Measurements from ENCODE around the gene MLLT3. TPM values are rescaled to one million over a fixed set of nuclear protein-coding genes. Genes with fewer than 3 reads are reported as not detected.
A peak's percentile ranks its signal among the peaks of the same experiment; 100 is the strongest.

MLLT3 gene
- total and polyA plus RNA-seq, 7 experiments from 2014 or later: 40.9 to 85.3 (median 64.8) TPM

DNA sequence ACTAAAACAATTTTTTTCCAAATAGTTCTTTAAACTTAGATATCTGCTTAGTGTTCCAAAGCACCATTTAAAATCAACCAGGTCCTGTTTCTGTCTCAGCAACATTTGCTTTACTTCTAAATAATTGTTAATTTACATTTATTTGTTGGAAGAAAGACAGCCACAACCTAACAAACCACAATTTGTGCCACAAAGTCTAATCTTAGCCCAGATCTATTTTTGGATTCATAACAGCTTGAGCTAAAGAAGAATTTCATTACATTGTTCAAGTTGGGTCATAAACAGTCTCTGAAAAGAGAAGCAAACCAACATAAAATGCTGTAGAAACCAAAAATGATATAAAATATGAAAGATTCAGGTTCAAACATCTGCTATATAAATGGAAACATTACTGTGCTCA, 24.4 kb downstream of the MLLT3 start:
- ATAC-seq (no peak), DNase-seq (no peak)
- Mint-ChIP-seq H3K4me3 (peak overlapping the region in 3 of 10 donors; percentile 22 to 68 (median 44)), H3K9me3 (no peaks in the 10 kb centered on the region), H3K27ac (peak overlapping the region in 4 of 9 donors; percentile 5 to 77 (median 31)), H3K36me3 (peaks cover 0 to 46% (median 16%) of the 10 kb centered on the region in 5 donors), H3K27me3 (no peaks in the 10 kb centered on the region), H3K4me1 (peaks cover 50 to 94% (median 85%) of the 10 kb centered on the region in 7 donors)
- CTCF ChIA-PET: no interaction called here
- Histone ChIP-seq H3K27me3 (ENCODE audit: control insufficient read depth in 2 of 2, insufficient read depth in 2 of 2, low read length in 2 of 2) (no peaks in the 10 kb centered on the region), H3K27ac (ENCODE audit: low read depth, low read length) (no peak overlapping the region), H3K9me3 (ENCODE audit: control insufficient read depth in 2 of 3, low read length in 3 of 3) (no peaks in the 10 kb centered on the region), H3K36me3 (ENCODE audit: control insufficient read depth in 2 of 3, insufficient read depth in 3 of 3, low read length in 3 of 3) (no peaks in the 10 kb centered on the region), H3K4me1 (ENCODE audit: control insufficient read depth in 2 of 2, insufficient read depth in 2 of 2, low read length in 2 of 2) (peaks cover 4 to 16% of the 10 kb centered on the region in 2 donors), H3K4me3 (ENCODE audit: low read length) (no peak overlapping the region)
- intact Hi-C loops (cut with micrococcal nuclease): loop anchor here (2.0 kb wide), 2 partner anchors 13 to 17 kb away; no protein-coding TSS in a partner anchor
- POLR2A ChIA-PET: no interaction called here

DNA sequence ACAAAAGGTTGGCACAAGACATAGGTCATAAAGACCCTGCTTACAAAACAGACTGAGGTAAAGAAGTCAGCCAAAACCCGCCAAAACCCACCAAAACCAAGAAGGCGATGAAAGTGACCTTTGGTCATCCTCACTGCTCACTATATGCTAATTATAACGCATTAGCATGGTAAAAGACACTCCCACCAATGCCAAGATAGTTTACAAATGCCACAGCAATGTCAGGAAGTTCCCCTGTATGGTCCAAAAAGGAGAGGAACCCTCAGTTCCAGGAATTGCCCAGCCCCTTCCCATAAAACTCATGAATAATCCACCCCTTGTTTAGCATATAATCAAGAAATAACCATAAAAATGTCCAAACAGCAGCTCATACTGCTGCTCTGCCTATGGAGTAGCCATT, 27.7 kb downstream of the MLLT3 start:
- H3K27me3 Mint-ChIP-seq: no peaks in the 10 kb centered on the region
- Histone ChIP-seq H3K27ac (ENCODE audit: low read depth, low read length) (no peak overlapping the region), H3K27me3 (ENCODE audit: control insufficient read depth in 2 of 2, insufficient read depth in 2 of 2, low read length in 2 of 2) (no peaks in the 10 kb centered on the region), H3K9me3 (ENCODE audit: control insufficient read depth in 2 of 3, low read length in 3 of 3) (no peaks in the 10 kb centered on the region), H3K4me3 (ENCODE audit: low read length) (no peak overlapping the region), H3K36me3 (ENCODE audit: control insufficient read depth in 2 of 3, insufficient read depth in 3 of 3, low read length in 3 of 3) (no peaks in the 10 kb centered on the region), H3K4me1 (ENCODE audit: control insufficient read depth in 2 of 2, insufficient read depth in 2 of 2, low read length in 2 of 2) (peaks cover 4 to 8% of the 10 kb centered on the region in 2 donors)
- POLR2A ChIA-PET: no interaction called here
- H3K27ac Mint-ChIP-seq: peak overlapping the region in 4 of 9 donors; percentile 21 to 67 (median 46)
- CTCF ChIA-PET: no interaction called here
- peaks cover 42 to 89% (median 81%) of the 10 kb centered on the region in 7 donors for H3K4me1 Mint-ChIP-seq
- H3K4me3 Mint-ChIP-seq: peak overlapping the region in 4 of 10 donors; percentile 6 to 45 (median 34)
- H3K9me3 Mint-ChIP-seq: peaks cover 0 to 11% (median 2%) of the 10 kb centered on the region in 11 donors
- H3K36me3 Mint-ChIP-seq: peaks cover 3 to 53% (median 28%) of the 10 kb centered on the region in 5 donors
- ATAC-seq (no peak), DNase-seq (no peak)
- intact Hi-C loops (cut with micrococcal nuclease): no loop called here

DNA sequence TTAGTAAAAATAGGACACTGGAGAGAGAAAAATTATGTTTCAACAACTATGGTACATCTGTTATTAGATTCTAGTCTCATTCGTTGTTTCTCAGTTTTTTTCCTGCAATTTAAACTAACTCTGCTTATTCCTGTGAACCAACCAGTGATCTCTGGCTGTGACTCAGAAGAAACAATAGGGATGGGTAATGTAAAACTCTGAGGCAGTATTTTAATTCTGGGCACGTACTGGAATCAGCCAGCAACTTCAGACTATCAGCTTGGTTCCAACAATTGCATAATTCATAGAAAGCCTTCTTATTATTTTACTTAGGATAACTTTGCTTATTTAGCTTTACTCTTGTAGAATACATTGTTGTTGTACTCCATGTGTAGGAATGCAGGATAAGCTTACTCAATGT, 28.8 kb downstream of the MLLT3 start:
- no peaks in the 10 kb centered on the region for H3K9me3 ChIP-seq (ENCODE audit: control insufficient read depth in 2 of 3, low read length in 3 of 3)
- Mint-ChIP-seq H3K4me1 (peaks cover 39 to 79% (median 72%) of the 10 kb centered on the region in 7 donors), H3K27me3 (no peaks in the 10 kb centered on the region), H3K36me3 (peaks cover 3 to 48% (median 24%) of the 10 kb centered on the region in 5 donors), H3K9me3 (peaks cover 0 to 11% (median 2%) of the 10 kb centered on the region in 11 donors), H3K4me3 (no peak overlapping the region), H3K27ac (peak overlapping the region in 2 of 9 donors; percentile 38 to 51)
- no peaks in the 10 kb centered on the region for H3K27me3 ChIP-seq (ENCODE audit: control insufficient read depth in 2 of 2, insufficient read depth in 2 of 2, low read length in 2 of 2)
- peaks cover 4 to 8% of the 10 kb centered on the region in 2 donors for H3K4me1 ChIP-seq (ENCODE audit: control insufficient read depth in 2 of 2, insufficient read depth in 2 of 2, low read length in 2 of 2)
- CTCF ChIA-PET: no interaction called here
- DNase-seq (no peak), ATAC-seq (no peak)
- H3K36me3 ChIP-seq (ENCODE audit: control insufficient read depth in 2 of 3, insufficient read depth in 3 of 3, low read length in 3 of 3): no peaks in the 10 kb centered on the region
- no peak overlapping the region for H3K4me3 ChIP-seq (ENCODE audit: low read length)
- H3K27ac ChIP-seq (ENCODE audit: low read depth, low read length): no peak overlapping the region
- POLR2A ChIA-PET: interaction anchor here (1.6 kb wide), 1 partner anchor 24 kb away, joined by 3 read pairs; no protein-coding TSS in a partner anchor
- intact Hi-C loops (cut with micrococcal nuclease): no loop called here

DNA sequence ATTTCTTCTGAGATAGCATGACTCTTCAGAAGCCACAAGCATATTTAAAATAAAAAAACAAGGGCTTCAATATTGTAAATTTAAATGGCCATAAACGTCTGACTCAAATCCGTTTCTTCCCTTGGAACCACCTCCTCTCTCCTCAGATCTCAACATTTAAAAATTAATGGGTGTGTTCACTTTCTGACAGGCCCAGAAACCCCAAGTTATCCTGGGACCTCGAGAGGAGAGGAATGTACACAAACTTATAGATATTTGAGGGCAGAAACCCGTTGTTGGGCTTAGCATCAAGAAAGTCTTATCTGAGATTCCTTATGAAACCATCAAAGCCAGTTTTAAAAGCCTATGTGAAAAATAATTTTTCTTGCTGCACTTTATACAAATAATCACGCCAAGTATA, 29.2 kb downstream of the MLLT3 start:
- POLR2A ChIA-PET: interaction anchor here (1.6 kb wide), 1 partner anchor 25 kb away, joined by 3 read pairs; no protein-coding TSS in a partner anchor

DNA sequence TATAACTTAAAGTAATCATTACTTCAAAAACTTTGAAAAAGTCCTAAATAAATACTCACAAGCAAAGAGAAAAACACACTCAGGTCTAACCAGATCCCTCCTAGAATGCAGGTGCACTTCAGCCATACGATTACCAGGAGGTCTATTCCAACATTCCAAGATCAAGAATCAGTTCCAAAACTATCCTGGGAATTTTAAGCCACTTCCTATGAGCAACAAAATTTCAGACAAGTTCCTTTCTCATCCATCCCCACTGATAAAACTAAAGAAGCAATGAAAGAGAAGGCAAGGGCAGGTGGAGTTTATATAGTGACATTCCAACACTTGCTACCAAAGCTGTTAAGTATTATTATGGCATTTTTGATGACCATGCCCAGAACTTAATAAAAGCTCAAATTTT, 29.6 kb downstream of the MLLT3 start:
- H3K4me1 ChIP-seq (ENCODE audit: control insufficient read depth in 2 of 2, insufficient read depth in 2 of 2, low read length in 2 of 2): peaks cover 3% of the 10 kb centered on the region in 2 donors
- ATAC-seq (no peak), DNase-seq (no peak)
- no peak overlapping the region for H3K4me3 ChIP-seq (ENCODE audit: low read length)
- peaks cover 34 to 71% (median 63%) of the 10 kb centered on the region in 7 donors for H3K4me1 Mint-ChIP-seq
- no peak overlapping the region for H3K27ac ChIP-seq (ENCODE audit: low read depth, low read length)
- ChIA-PET POLR2A (interaction anchor here (1.6 kb wide), 1 partner anchor 25 kb away, joined by 3 read pairs; no protein-coding TSS in a partner anchor), CTCF (no interaction called here)
- H3K9me3 Mint-ChIP-seq: peaks cover 0 to 11% (median 2%) of the 10 kb centered on the region in 11 donors
- no peaks in the 10 kb centered on the region for H3K9me3 ChIP-seq (ENCODE audit: control insufficient read depth in 2 of 3, low read length in 3 of 3)
- peaks cover 3 to 47% (median 24%) of the 10 kb centered on the region in 5 donors for H3K36me3 Mint-ChIP-seq
- H3K27ac Mint-ChIP-seq: peak overlapping the region in 1 of 9 donors; percentile 46
- H3K27me3 ChIP-seq (ENCODE audit: control insufficient read depth in 2 of 2, insufficient read depth in 2 of 2, low read length in 2 of 2): no peaks in the 10 kb centered on the region
- H3K27me3 Mint-ChIP-seq: no peaks in the 10 kb centered on the region
- H3K36me3 ChIP-seq (ENCODE audit: control insufficient read depth in 2 of 3, insufficient read depth in 3 of 3, low read length in 3 of 3): no peaks in the 10 kb centered on the region
- intact Hi-C loops (cut with micrococcal nuclease): loop anchor here in 1 of 2 donors (1.0 kb wide), 1 partner anchor 11 kb away; no protein-coding TSS in a partner anchor
- no peak overlapping the region for H3K4me3 Mint-ChIP-seq

More for the DNA sequence above, 29.2 kb downstream of the MLLT3 start:
- H3K9me3 ChIP-seq (ENCODE audit: control insufficient read depth in 2 of 3, low read length in 3 of 3): no peaks in the 10 kb centered on the region
- Mint-ChIP-seq H3K27ac (peak overlapping the region in 1 of 9 donors; percentile 51), H3K4me3 (no peak overlapping the region), H3K36me3 (peaks cover 3 to 49% (median 24%) of the 10 kb centered on the region in 5 donors), H3K9me3 (peaks cover 0 to 11% (median 2%) of the 10 kb centered on the region in 11 donors), H3K4me1 (peaks cover 36 to 75% (median 68%) of the 10 kb centered on the region in 7 donors), H3K27me3 (no peaks in the 10 kb centered on the region)
- CTCF ChIA-PET: no interaction called here
- no peaks in the 10 kb centered on the region for H3K27me3 ChIP-seq (ENCODE audit: control insufficient read depth in 2 of 2, insufficient read depth in 2 of 2, low read length in 2 of 2)
- H3K36me3 ChIP-seq (ENCODE audit: control insufficient read depth in 2 of 3, insufficient read depth in 3 of 3, low read length in 3 of 3): no peaks in the 10 kb centered on the region
- intact Hi-C loops (cut with micrococcal nuclease): no loop called here
- DNase-seq (no peak), ATAC-seq (no peak)
- H3K4me1 ChIP-seq (ENCODE audit: control insufficient read depth in 2 of 2, insufficient read depth in 2 of 2, low read length in 2 of 2): peaks cover 4 to 6% of the 10 kb centered on the region in 2 donors
- H3K4me3 ChIP-seq (ENCODE audit: low read length): no peak overlapping the region
- no peak overlapping the region for H3K27ac ChIP-seq (ENCODE audit: low read depth, low read length)

DNA sequence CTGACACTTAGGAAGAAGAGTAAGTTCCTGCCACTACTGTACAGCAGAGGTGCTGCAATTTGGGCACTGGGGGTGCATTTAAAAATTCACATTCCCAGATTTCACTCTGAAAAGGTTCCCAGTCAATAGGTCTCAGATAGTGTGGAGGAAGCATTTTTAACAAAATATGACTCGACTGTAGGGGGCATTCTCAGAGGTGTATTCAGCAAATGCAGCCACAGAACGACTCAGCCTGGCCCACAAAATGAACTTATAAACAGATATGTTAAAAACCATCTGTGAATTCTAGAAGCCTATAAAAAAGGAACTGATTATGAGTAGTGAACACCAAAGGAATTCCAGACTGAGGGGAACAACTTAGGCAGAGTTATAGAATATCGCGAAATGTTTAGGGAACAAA, 31.1 kb downstream of the MLLT3 start:
- no peak for ATAC-seq
- Histone ChIP-seq H3K27ac (ENCODE audit: low read depth, low read length) (no peak overlapping the region), H3K4me1 (ENCODE audit: control insufficient read depth in 2 of 2, insufficient read depth in 2 of 2, low read length in 2 of 2) (peaks cover 0 to 3% of the 10 kb centered on the region in 2 donors), H3K9me3 (ENCODE audit: control insufficient read depth in 2 of 3, low read length in 3 of 3) (no peaks in the 10 kb centered on the region), H3K27me3 (ENCODE audit: control insufficient read depth in 2 of 2, insufficient read depth in 2 of 2, low read length in 2 of 2) (no peaks in the 10 kb centered on the region), H3K4me3 (ENCODE audit: low read length) (no peak overlapping the region), H3K36me3 (ENCODE audit: control insufficient read depth in 2 of 3, insufficient read depth in 3 of 3, low read length in 3 of 3) (peaks cover 0 to 3% (median 0%) of the 10 kb centered on the region in 3 experiments)
- Mint-ChIP-seq H3K27me3 (no peaks in the 10 kb centered on the region), H3K36me3 (peaks cover 3 to 51% (median 30%) of the 10 kb centered on the region in 5 donors), H3K27ac (no peak overlapping the region), H3K4me3 (no peak overlapping the region), H3K4me1 (peaks cover 30 to 70% (median 62%) of the 10 kb centered on the region in 7 donors), H3K9me3 (peaks cover 0 to 11% (median 2%) of the 10 kb centered on the region in 11 donors)
- intact Hi-C loops (cut with micrococcal nuclease): no loop called here
- ChIA-PET CTCF (no interaction called here), POLR2A (no interaction called here)
- DNase-seq: no peak
